Measurements from ENCODE around the gene DCHS1. TPM values are rescaled to one million over a fixed set of nuclear protein-coding genes. Genes with fewer than 3 reads are reported as not detected.

DCHS1 gene
- total and polyA plus RNA-seq, 2 of the 13 experiments (the other 11 are each of a cell fraction or from before 2014, with no cell fraction given), result under 0.01 to 0.03 TPM

GRCh38 chr11:6635082-6635932, 20.3 kb downstream of the DCHS1 start (continued):
- TF ChIP-seq ELK4 (CRISPR knock-in tag; IDR thresholded peaks at IDR 0.05; ENCODE audit: borderline replicate concordance), result no peak
- TF ChIP-seq PAF1 (CRISPR knock-in tag; IDR thresholded peaks at IDR 0.05), result no peak
- TF ChIP-seq JDP2 (CRISPR knock-in tag; IDR thresholded peaks at IDR 0.05; ENCODE audit: borderline replicate concordance), result no peak
- TF ChIP-seq ZBTB38 (CRISPR knock-in tag; IDR thresholded peaks at IDR 0.05), result no peak
- no peak for TF ChIP-seq KIAA2018 (CRISPR knock-in tag; IDR thresholded peaks at IDR 0.05; ENCODE audit: borderline replicate concordance)
- TF ChIP-seq MZF1 (CRISPR knock-in tag; IDR thresholded peaks at IDR 0.05; ENCODE audit: borderline replicate concordance), result no peak
- no peak for TF ChIP-seq ZNF326 (CRISPR knock-in tag; IDR thresholded peaks at IDR 0.05; ENCODE audit: borderline replicate concordance)
- no peak for TF ChIP-seq CCAR2 (optimal IDR thresholded peaks at IDR 0.05; ENCODE audit: low read depth, low read length)
- TF ChIP-seq ZBTB4 (CRISPR knock-in tag; IDR thresholded peaks at IDR 0.05; ENCODE audit: borderline replicate concordance), result no peak
- no peak for TF ChIP-seq TRIM22 (IDR thresholded peaks at IDR 0.05)
- no peak for TF ChIP-seq YEATS2 (CRISPR knock-in tag; IDR thresholded peaks at IDR 0.05; ENCODE audit: borderline replicate concordance)
- no peak for TF ChIP-seq CENPT (CRISPR knock-in tag; IDR thresholded peaks at IDR 0.05; ENCODE audit: low read depth)
